NCI-H446 treated with DMSO at 0.1 percent for 48 hours (cell line): ENCODE results near the gene CHST15.

Experiments used
- DNase-seq: peaks from one replicate; lab custom pipeline; 2025; lab: John Stamatoyannopoulos, UW

CHST15 gene

GRCh38 chr10:124092860-124093773 lies at the start of gene CHST15:
Gene CHST15 (minus strand): TSS chr10:124093598. CDS start chr10:124046212, 47,386 bp downstream.
- no peak for DNase-seq

- DNase-seq = no peak
These were observed 49.6 kb upstream of the CHST15 start for GRCh38 chr10:124142960-124143359.

GRCh38 chr10:124142006-124142739 lies 48.8 kb upstream of the CHST15 start:
- DNase-seq = no peak

- DNase-seq = no peak
These were observed 45.5 kb upstream of the CHST15 start for GRCh38 chr10:124138883-124139348.

GRCh38 chr10:124138195-124138882 lies 44.9 kb upstream of the CHST15 start:
- DNase-seq = no peak

GRCh38 chr10:124134251-124134893 lies 41.0 kb upstream of the CHST15 start:
- DNase-seq = no peak

GRCh38 chr10:124132876-124133275 lies 39.5 kb upstream of the CHST15 start:
- DNase-seq = no peak

GRCh38 chr10:124132306-124132705 lies 38.9 kb upstream of the CHST15 start:
- no peak for DNase-seq

GRCh38 chr10:124131172-124131571 lies 37.8 kb upstream of the CHST15 start:
- no peak for DNase-seq

GRCh38 chr10:124130198-124130900 lies 37.0 kb upstream of the CHST15 start:
- DNase-seq = no peak

- DNase-seq = no peak
These were observed 36.1 kb upstream of the CHST15 start for GRCh38 chr10:124129471-124129870.

GRCh38 chr10:124128811-124129145 lies 35.4 kb upstream of the CHST15 start:
- no peak for DNase-seq

GRCh38 chr10:124127965-124128810 lies 34.8 kb upstream of the CHST15 start:
- no peak for DNase-seq

- no peak for DNase-seq
These were observed 34.2 kb upstream of the CHST15 start for GRCh38 chr10:124127563-124127962.

- DNase-seq = no peak
These were observed 33.6 kb upstream of the CHST15 start for GRCh38 chr10:124126983-124127385.

- no peak for DNase-seq
These were observed 33.0 kb upstream of the CHST15 start for GRCh38 chr10:124126145-124126982.

- no peak for DNase-seq
These were observed 32.1 kb upstream of the CHST15 start for GRCh38 chr10:124125305-124126116.

GRCh38 chr10:124124769-124125161 lies 31.4 kb upstream of the CHST15 start:
- no peak for DNase-seq
